EL (cell line): ENCODE data around the gene METTL21A.

Experiments used
- DNase-seq: peaks from one replicate; pipeline ENCODE4 v3.0.0-alpha.2; 2016

METTL21A gene

DNA sequence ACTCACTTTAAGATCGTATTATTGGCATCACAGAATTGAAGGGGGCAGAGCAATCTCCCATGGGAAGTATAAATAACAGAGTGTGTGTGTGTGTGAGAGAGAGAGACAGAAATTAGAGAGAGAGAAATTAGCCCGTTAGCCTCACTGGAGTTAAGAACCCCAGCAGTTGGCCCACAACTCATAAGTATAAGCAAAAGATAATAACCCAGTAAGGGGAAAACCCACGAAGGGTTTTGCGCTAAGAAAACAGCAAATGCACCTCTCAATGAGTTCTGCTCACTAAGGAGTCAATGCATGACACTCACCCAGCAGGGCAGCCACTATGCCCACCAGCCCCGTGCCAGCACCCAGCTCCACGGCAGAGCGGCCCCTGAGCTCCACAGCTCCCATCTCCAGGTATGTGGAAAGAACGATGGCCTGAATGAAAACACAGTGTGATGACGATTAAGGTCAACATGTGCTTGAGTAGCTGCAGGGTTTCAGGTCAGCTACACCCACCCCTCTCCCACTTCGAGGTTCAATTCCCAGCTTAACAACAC, 3.6 kb downstream of the METTL21A start:
- DNase-seq: no peak

DNA sequence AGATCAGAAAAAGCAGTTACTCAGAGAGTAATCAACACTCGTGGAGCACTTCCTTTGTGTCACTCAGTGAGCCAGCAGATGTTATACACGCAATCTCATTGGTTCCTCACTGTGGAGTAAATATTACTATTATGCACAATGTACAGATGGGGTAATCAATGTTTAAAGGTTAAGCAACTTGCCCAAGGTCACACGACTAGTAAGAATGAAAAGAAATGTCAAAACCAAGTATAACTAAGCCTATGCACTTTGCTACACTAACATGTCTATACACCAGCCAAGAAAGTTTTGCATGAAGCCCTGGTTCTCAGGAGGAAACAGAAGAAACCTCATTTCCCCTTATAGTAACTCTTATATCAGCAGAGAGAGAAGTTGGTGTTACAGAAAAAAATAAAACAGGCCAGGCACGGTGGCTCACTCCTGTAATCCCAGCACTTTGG, 5.4 kb downstream of the METTL21A start:
- no peak for DNase-seq

DNA sequence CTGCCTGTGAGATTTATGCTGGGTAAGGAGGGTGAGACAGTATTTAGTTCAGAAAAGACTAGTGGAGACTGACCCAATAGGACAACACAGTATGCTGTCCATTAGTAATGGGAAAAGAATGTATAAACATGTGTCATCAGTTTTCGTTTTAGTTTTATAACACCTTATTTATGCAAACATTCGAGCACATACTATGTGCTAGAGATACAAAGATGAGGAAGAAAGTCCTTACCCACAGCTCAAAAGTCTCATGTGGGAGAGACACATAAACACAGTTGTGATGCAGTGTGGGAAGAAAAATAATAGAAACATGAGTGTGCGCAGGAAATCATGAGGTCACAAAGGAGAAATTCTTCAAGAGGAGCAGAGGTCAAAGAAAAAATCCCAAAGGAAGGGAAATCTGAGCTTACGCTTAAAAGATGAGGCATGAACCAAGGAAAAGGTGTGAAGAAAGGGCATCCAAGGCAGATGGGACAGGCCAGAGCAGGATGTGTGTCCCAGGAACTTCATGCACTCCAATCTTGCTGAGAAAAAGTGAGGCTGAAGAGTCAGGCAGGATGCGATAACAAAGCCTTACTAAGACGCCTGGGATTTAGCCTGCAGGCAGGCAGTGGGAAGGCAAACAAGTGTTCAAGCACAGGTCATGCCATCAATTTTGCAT, 8.1 kb downstream of the METTL21A start:
- peak; percentile 93 for DNase-seq

DNA sequence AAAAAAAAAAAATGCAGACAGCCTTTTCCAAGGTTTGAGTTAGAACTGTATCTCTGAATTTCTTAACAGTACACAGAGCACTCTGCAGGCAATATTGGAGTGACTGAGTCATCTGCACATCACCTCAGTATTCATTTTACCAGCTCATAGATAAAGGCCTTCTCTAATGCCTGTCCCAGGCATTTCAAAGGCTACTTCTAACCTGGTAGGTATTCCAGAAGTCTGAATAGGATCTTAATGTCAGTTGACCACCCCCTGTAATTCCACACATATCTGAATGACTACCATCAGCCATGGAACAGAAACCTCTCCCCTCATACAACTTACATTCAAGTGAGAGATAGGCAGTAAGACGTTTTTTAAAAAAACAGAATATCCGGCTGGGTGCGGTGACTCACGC, 9.0 kb downstream of the METTL21A start:
- peak; percentile 57 for DNase-seq

DNA sequence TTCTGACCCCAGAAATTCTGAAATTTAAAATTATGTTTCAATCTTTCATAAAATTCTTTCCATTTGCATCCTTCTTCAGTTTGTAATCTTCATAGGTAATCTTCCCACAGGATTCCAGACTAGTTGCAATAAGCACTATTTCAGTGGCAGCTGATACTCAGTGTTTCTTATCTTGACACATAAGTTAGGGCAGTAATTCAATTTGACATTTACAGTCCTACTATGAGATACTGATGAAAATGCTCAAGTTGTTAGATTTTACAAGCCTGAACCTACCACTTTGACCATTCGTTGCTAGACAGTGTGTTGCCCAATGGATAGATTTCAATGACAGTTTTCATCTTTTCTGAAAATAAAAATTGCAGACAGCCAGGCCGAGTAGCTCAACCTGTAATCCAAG, 10.4 kb downstream of the METTL21A start:
- no peak for DNase-seq

DNA sequence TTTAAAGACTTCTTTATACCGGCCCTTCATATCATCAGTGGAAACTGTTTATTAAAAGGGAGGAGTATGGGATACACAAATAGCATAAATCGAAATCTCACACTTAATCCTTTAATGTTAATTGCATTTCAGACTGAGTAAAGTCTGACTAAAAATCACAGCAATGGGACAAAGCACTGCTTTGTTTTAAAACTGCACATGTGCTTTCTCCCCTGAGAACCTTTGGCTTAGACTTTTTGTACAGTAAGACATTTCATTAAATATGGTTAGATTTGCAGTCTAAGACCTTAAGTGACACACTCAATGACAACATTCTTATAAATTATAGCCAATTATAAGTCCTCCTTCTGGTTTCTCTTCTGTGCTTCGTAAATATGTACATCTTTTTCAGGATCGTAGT, 12.5 kb downstream of the METTL21A start:
- DNase-seq: no peak

DNA sequence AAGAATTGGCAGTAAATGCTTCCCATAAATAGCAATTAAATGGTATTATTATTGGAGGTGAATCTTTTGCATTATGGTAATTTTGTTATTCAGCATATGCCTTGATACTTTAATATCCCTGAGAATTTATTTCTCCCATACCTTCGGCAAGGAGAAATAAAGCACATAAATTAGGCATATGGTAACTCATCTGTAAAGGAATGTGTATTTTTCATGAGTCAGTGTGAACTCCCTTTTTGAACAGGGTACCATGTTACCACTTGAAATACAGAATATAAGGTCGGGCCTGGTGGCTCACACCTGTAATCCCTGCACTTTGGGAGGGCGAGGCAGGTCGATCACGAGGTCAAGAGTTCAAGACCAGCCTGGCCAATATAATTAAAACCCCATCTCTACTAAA, 18.4 kb downstream of the METTL21A start:
- DNase-seq: no peak

DNA sequence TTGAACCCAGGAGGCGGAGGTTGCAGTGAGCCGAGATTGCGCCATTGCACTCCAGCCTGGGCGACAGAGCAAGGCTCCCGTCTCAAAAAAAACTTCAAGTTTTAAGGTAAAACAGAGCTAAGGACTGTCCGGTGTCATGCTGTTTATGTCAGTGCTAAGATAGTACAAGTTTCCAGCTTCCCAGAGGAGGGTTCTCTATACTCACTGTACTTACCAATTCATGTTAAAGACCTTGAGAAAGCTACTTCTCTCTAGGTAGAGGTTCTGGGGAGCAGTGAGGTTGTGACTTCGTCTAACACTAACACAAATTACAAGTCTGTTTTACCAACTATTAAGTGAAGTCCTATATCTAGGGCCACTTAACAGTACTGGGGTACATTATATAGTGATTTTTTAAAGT, 18.8 kb downstream of the METTL21A start:
- DNase-seq: no peak

DNA sequence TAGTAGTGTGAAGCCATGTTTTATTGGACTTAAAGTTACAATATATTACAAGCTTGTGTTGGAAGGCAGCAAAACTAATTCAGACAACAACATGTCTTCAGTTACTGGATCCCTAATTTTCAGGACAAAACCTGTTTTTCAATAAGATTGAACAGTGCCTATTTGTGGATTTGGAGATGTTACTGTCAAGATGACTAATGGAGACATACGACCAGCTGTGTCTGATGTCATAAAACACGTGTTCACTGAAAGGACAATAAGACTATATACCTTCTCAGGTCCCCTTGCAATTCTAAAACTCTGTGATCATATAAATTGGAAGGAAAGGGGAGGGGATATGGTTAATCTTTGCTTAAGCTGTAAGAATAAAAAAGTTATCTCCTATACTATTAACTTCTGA, 21.7 kb downstream of the METTL21A start:
- DNase-seq: no peak

DNA sequence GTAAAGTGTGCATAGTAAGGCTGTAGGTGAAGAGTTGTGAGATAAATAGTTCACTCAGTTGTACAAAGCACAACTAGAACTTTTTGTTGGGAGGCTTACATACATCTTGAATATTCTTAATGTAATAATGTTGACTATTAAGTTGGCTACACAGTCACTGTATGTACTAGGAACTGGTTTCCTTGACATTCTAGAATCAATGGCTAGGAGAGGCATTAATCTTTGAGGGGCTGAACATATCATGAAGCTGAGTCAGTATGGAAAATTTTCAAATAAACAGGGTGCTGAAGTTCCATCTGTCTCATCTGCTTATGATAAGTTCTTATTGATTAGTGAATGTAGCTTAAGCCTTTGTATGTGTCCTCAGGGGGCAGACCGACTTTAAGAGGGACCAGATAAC, 23.4 kb downstream of the METTL21A start:
- no peak for DNase-seq

DNA sequence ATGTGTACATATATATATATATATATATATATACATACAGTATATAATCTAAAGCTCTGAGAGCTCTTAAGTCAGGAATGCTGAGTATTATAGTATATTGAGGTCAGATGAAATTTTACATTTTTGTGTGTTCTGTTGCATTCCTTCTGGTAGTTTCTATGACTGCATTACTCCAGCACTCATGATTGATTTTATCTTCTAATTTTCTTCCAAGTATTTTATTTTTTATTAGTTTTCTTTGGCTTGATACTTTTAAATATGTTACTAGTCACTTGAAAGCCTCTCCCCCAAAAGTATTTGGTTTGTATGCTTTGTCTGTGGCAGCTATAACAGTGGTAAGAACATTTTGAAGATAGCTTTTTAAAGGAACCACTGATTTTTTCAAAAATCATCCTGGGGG, 25.0 kb downstream of the METTL21A start:
- DNase-seq: peak; percentile 22

DNA sequence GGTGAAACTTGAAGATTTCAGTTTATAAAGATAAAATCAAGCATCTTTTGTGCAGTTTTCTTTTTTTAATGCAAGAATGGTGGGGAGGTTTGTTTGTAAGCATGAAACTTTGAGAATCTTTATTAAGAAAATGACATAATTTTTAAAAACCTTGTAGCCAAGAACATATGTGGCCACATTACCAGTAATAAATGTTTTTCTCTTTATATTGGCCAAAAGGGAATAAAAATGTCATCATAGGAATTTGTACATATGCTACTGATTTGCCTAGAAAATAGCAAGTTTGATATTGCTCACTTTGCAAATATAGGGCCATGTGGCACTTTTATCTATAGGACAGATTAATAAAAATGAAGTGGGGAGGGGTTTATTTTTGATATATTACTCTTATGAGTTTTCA, 25.6 kb downstream of the METTL21A start:
- no peak for DNase-seq

DNA sequence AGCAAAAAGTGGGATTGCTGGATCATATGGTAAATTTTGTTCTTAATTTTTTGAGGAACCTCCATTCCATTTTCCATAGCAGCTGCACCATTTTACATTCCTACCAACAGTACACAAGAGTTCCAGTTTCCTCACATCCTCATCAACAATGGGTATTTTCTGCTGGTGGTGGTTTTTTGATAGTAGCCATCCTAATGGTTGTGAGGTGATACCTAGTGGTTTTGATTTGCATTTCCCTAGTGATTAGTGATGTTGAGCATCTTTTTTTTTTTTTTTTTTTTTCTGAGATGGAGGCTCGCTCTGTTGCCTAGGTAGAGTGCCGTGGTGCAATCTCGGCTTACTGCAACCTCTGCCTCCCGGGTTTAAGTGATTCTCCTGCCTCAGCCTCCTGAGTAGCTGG, 30.5 kb downstream of the METTL21A start:
- no peak for DNase-seq

DNA sequence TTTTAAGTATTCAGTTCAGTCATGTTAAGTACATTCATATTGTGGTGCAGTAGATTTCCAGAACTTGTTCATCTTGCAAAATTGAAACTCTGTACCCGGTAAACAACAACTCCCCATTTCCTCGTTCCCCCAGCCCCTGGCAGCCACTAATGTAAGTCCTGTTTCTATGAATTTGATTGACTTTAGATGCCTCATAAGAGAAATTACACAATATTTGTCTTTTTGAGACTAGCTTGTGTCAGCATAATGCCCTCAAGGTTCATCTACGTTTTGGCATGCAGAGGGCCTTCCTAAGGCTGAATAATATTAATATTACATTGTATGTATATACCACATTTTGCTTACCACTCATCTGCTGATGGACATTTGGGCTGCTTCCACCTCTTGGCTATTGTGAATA, 30.9 kb downstream of the METTL21A start:
- no peak for DNase-seq

DNA sequence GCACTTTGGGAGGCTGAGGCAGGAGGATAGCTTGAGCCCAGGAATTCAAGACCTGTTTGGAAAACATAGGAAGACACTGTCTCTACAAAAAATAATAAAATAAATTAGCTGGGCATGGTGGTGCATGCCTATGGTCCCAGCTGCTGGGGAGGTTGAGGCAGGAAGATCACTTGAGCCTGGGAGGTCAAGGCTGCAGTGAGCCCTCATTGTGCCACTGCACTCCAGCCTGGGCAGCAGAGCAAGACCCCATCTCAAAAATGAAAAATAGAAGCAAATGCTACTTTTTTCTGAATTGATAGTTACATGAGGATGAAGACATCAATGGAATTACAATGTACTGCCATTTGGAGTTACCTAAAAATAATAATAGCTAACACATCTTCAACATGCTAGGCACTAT, 31.9 kb downstream of the METTL21A start:
- DNase-seq: no peak

DNA sequence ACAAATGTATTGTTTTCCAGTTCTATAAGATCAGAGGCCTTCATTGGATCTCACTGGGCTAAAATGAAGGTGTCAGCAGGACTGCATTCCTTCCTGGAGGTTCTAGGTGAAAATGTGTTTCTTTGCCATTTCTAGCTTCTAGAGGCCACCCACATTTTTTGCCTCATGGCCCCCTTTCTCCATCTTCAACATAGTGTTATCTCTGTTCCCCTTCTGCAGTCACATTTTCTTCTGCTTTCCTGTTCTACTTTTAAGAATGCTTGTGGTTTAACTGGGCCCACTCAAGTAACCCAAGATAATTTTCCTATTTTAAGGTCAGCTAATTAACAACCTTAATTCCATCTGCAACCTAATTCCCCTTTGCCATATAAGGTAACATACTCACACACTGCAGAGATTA, 36.1 kb downstream of the METTL21A start:
- DNase-seq: no peak

DNA sequence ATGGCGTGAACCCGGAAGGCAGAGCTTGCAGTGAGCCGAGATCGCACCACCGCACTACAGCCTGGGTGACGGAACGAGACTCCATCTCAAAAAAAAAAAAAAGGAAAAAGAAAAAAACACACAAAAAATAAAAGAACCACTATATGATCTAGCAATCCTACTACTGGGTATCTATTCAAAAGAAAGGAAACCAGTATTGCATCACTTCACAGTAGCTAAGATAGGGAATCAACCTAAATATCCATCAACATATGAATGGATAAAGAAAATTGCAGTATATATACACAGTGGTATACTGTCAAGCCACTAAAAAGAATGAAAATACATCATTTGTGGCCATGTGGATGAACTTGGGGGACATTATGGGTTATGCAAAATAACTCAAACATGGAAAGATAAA, 37.9 kb downstream of the METTL21A start:
- no peak for DNase-seq

DNA sequence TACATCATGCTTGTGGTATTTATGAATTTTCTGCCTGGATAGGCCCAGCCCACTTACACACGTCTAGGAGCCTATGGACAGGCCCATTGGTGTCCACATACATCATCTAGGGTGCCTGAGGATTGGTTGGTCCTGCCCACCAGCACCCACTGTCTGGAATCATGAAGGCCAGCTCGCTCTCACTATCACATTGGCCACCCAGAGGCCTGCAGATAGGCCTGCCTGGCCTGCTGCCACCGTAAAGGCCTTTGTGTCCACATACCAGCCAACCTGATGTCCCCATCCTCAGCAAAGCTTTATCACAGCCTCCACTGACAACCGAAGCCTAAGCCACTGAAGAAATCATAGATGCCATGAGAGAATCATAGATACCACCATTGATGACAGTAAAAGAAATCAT, 40.2 kb downstream of the METTL21A start:
- no peak for DNase-seq

DNA sequence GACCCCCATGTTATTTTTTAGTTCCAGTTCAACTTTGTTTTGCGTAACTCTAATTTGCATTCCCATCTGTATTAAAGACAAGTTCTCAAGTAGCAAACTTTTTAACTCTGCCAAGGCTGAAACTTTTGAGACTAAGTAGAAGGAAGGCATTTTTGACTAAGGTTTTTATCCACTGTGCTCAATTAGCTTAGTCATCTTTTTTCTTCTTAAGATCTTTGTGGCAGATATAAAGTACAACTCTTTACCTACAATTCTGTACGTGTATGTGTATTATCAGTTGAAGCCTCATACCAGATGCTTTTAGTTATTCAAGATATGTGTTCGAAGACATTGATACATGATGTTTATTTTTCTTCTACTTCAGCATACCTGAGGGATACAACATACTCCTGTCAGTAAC, 53.8 kb downstream of the METTL21A start:
- no peak for DNase-seq

DNA sequence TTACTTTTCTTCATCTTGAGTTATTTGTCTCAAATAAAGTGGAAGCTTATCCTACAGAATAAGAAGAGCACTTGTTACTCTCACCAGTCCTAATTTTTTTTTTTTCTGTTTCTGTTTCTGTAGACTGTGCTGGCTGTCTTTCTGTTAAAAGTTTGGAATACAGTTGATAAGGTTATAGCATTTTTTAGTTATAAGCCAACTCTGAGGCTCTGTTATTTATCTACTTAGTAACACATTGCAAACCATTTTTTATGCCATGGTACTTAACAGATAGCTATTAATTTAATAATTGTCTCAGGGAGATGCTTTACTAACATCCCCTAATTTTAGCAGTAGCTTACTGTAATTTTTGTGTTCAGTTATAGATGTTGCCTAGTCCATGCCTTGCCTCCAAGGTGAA, 57.5 kb downstream of the METTL21A start:
- DNase-seq: no peak

DNA sequence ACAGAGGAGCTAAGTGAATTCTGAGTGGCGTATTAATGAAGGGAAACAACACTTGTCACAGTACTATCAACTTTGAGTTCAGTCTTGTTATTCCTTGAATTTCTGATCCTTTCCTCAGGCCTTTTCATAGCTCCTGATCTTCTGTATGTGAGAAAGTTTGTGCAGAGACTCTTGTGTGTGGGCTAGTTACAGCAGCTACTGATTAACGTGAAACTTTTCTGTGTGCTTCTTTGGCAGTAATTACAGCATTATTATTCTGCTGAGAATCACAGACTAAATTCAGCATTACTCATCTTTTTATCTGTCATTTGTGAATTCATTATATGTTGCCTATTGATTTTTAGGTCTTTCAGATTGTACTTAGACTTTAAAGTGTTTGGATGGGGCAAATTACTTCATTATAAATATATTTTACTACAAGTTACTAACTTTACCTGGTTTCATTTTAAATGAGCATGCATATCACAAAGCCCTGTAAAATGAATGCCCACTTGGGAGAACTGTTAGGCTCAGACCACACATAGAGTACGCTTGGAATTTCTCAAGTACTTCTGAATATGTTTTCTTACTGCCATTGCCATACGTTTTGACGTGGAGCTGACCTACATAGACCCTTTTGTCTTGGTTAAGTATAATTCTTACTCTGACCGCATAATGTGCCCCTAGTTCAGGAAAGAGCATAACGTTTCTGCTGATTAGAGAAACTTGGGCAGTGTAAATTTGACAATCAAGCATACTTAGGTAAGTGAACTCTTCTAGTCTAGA, 59.3 kb downstream of the METTL21A start:
- no peak for DNase-seq
